HCT116 (cell line): ENCODE data around the gene ZNF276. TPM values are rescaled to one million over a fixed set of nuclear protein-coding genes. Genes with fewer than 3 reads are reported as not detected.
A peak's percentile ranks its signal among the peaks of the same experiment; 100 is the strongest.

Experiments used
- ATAC-seq: fragments of 200-7000 bp; cut with Tn5 transposase; 2 replicates; pipeline ENCODE4 v1.9.1; 2020; ENCODE audit warnings: mild to moderate bottlenecking, moderate library complexity
- BruUV-seq: library from RNA; stranded (reverse); fragments of 400-500 nt; replicated peaks from 2 replicates; lab custom pipeline; 2021; lab: Mats Ljungman, UMichigan
- CTCF ChIA-PET: fragments of 300-600 bp; sonication (Branson Sonifier 250); formaldehyde crosslinking; loops from one replicate; lab custom pipeline; 2021; ENCODE audit warnings: antibody characterized with exemption; lab: Charles Lee
- POLR2A ChIA-PET: fragments of 300-600, 350-600 bp; sonication (Branson Sonifier 250); formaldehyde crosslinking; loops from one replicate; lab custom pipeline; 2021; ENCODE audit warnings: antibody characterized with exemption; lab: Charles Lee
- RAD21 ChIA-PET, 2 experiments: fragments of 300-600 bp; sonication (Branson Sonifier 250); formaldehyde crosslinking; loops; one replicate each; lab custom pipeline; 2023; ENCODE audit warnings: low total read pairs in 2 of 2; ENCODE audit not compliant: uncharacterized antibody in 2 of 2, unreplicated experiment in 2 of 2, low non-redundant PET in 1 of 2; lab: Charles Lee
- DNase-seq: peaks from one replicate; pipeline ENCODE4 v3.0.0-alpha.2; 2010; ENCODE audit warnings: low read depth, low spot score
- H2AFZ ChIP-seq: fragments of 200-600 bp; shearing (Covaris generic), sonication (generic); 2 replicates; pipeline ENCODE4 v1.6.1; 2017; ENCODE audit warnings: low read depth, mixed run types, mixed read lengths, antibody characterized with exemption, low read length; ENCODE audit not compliant: poor library complexity, severe bottlenecking
- H3K27ac ChIP-seq: 2 replicates; pipeline ENCODE4 v1.5.1; 2012; ENCODE audit warnings: low read depth, low read length
- H3K27me3 ChIP-seq: fragments of 200-600 bp; sonication (generic); 2 replicates; pipeline ENCODE4 v1.6.1; 2016; ENCODE audit warnings: mixed run types, low read length, mixed read lengths; ENCODE audit not compliant: insufficient read depth
- H3K36me3 ChIP-seq, 2 experiments: fragments of 200-500 bp in 1 of 2; fragments of 200-600 bp in 1 of 2; sonication (Bioruptor generic) in 1 of 2; sonication (generic) in 1 of 2; 2 replicates each; pipeline versions ENCODE4 v1.5.1 to v1.6.1; 2014 to 2016; ENCODE audit warnings: low read length in 2 of 2, inconsistent platforms in 1 of 2, mixed read lengths in 1 of 2, mixed run types in 1 of 2; ENCODE audit not compliant: insufficient read depth in 2 of 2, control insufficient read depth in 1 of 2
- H3K4me1 ChIP-seq, 2 experiments: fragments of 200-600 bp in 1 of 2; sonication (generic) in 1 of 2; 2 replicates each; pipeline versions ENCODE4 v1.5.1 to v1.6.1; 2012 to 2017; ENCODE audit warnings: low read length in 2 of 2, inconsistent platforms in 1 of 2, mild to moderate bottlenecking in 1 of 2, mixed read lengths in 1 of 2, mixed run types in 1 of 2, moderate library complexity in 1 of 2; ENCODE audit not compliant: insufficient read depth in 2 of 2, control insufficient read depth in 1 of 2
- H3K4me2 ChIP-seq: fragments of 200-600 bp; sonication (generic); 2 replicates; pipeline ENCODE4 v1.6.1; 2017; ENCODE audit warnings: mixed run types, low read length, mixed read lengths
- H3K4me3 ChIP-seq, 2 experiments: fragments of 200-600 bp in 1 of 2; sonication (generic) in 1 of 2; replicated peaks in 1 of 2; 2 replicates each; pipeline ENCODE4 v1.5.1; 2011 to 2016; ENCODE audit warnings: low read length in 2 of 2, control low read depth in 1 of 2, low read depth in 1 of 2, mild to moderate bottlenecking in 1 of 2, mixed read lengths in 1 of 2, mixed run types in 1 of 2
- H3K79me2 ChIP-seq: fragments of 200-600 bp; sonication (generic); 2 replicates; pipeline ENCODE4 v1.6.1; 2017; ENCODE audit warnings: mild to moderate bottlenecking, mixed run types, low read length, moderate library complexity, mixed read lengths; ENCODE audit not compliant: insufficient read depth
- H3K9ac ChIP-seq: fragments of 200-600 bp; sonication (generic); 2 replicates; pipeline ENCODE4 v1.6.1; 2016; ENCODE audit warnings: low read length, mixed read lengths
- H3K9me2 ChIP-seq: fragments of 200-600 bp; sonication (generic), shearing (Covaris generic); 2 replicates; pipeline ENCODE4 v1.6.1; 2017; ENCODE audit warnings: mixed run types, mild to moderate bottlenecking, moderate library complexity; ENCODE audit not compliant: insufficient read depth
- H3K9me3 ChIP-seq, 2 experiments: fragments of 200-500 bp in 1 of 2; fragments of 200-600 bp in 1 of 2; sonication (Bioruptor generic) in 1 of 2; sonication (generic) in 1 of 2; 2 replicates each; pipeline ENCODE4 v1.6.1; 2014 to 2017; ENCODE audit warnings: low read length in 2 of 2, mixed read lengths in 2 of 2, inconsistent platforms in 1 of 2, low read depth in 1 of 2, mild to moderate bottlenecking in 1 of 2, mixed run types in 1 of 2, moderate library complexity in 1 of 2; ENCODE audit not compliant: control insufficient read depth in 1 of 2, insufficient read depth in 1 of 2
- H4K20me1 ChIP-seq: fragments of 200-600 bp; sonication (generic), shearing (Covaris generic); 2 replicates; pipeline ENCODE4 v1.6.1; 2017; ENCODE audit warnings: mixed run types, mild to moderate bottlenecking, moderate library complexity; ENCODE audit not compliant: insufficient read depth
- CBX3 ChIP-seq: IDR thresholded peaks from 2 replicates; pipeline ENCODE4 v1.6.1; 2012; ENCODE audit warnings: low read depth
- EZH2 ChIP-seq: fragments of 200-600 bp; sonication (generic); IDR thresholded peaks from 2 replicates; pipeline ENCODE4 v1.6.1; 2017; ENCODE audit warnings: antibody characterized with exemption, mixed run types
- FOSL1 ChIP-seq: IDR thresholded peaks from 2 replicates; pipeline ENCODE4 v1.6.1; 2012; ENCODE audit warnings: low read depth
- RAD21 ChIP-seq: IDR thresholded peaks from 2 replicates; pipeline ENCODE4 v1.6.1; 2012; ENCODE audit warnings: low read depth, mild to moderate bottlenecking
- SIN3A ChIP-seq: IDR thresholded peaks from 2 replicates; pipeline ENCODE4 v1.6.1; 2012; ENCODE audit warnings: low read depth
- SRF ChIP-seq: IDR thresholded peaks from 2 replicates; pipeline ENCODE4 v1.6.1; 2012; ENCODE audit warnings: low read depth
- ZFX ChIP-seq: fragments of 450-650 bp; IDR thresholded peaks from 2 replicates; pipeline ENCODE4 v1.6.1; 2017
- intact Hi-C: fragments of 100-400 bp; cut with micrococcal nuclease; formaldehyde crosslinking; loops from 2 replicates; pipeline ENCODE4 v1.10.0; 2022
- total RNA-seq: library from RNA; stranded (reverse); gene quantifications from one replicate; pipeline ENCODE4 v1.2.1, GENCODE V29; 2021; ENCODE audit not compliant: unreplicated experiment
- TF ChIP-seq, protein P1 (sequence below): IDR thresholded peaks from 2 replicates; pipeline ENCODE4 v1.6.1; 2011; ENCODE audit warnings: mild to moderate bottlenecking, low read length, moderate library complexity; ENCODE audit not compliant: insufficient replicate concordance; ENCODE audit errors: extremely low read depth
- TF ChIP-seq, protein P2 (sequence below): IDR thresholded peaks from 2 replicates; pipeline ENCODE4 v1.6.1; 2012; ENCODE audit warnings: low read depth
- TF ChIP-seq, protein P3 (sequence below), 3 experiments: fragments of 200-600 bp in 1 of 3; sonication (generic) in 1 of 3; IDR thresholded peaks in 2 of 3; conservative IDR thresholded peaks in 1 of 3; 2 replicates each; pipeline ENCODE4 v1.5.1; 2012 to 2017; ENCODE audit warnings: low read depth in 2 of 3, low read length in 2 of 3, antibody characterized with exemption in 1 of 3, borderline replicate concordance in 1 of 3, control low read depth in 1 of 3, mild to moderate bottlenecking in 1 of 3, mixed read lengths in 1 of 3, mixed run types in 1 of 3, moderate library complexity in 1 of 3; ENCODE audit not compliant: insufficient read depth in 1 of 3

ZNF276 gene
- total RNA-seq, 1 experiment from 2014 or later = 49.9 TPM

DNA sequence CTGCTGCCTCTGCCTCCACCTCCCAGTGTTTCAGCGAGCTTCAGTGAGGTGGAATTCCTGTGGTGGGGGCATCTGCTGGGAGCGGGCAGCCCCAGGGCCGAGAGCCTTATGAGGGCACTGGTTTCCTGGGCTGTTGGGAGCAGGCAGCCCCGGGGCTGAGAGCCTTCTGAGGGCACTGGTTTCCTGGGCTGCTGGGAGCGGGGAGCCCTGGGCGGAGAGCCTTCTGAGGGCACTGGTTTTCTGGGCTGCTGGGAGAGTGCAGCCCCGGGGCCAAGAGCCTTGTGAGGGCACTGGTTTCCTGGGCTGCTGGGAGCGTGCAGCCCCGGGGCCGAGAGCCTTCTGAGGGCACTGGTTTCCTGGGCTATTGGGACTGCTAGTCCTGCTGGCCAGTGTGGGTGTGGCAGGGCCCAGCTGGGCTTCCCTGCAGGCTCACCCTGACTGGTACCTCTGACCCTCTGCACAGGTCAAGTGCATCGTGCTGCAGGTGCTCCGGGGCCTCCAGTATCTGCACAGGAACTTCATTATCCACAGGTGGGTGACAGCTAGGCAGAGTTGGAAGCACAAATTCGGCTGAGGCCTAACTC, 29.3 kb upstream of the ZNF276 start:
- Histone ChIP-seq H3K4me1 (peaks cover 7 to 9% of the 10 kb centered on the region in 2 experiments), H3K27me3 (no peaks in the 10 kb centered on the region), H2AFZ (no peak overlapping the region), H3K79me2 (peaks cover 27% of the 10 kb centered on the region), H3K27ac (peak overlapping the region; percentile 7; the same call in 1 of the 2 replicates), H3K9me2 (no peaks in the 10 kb centered on the region), H3K9me3 (no peaks in the 10 kb centered on the region), H3K36me3 (peaks cover 27 to 57% of the 10 kb centered on the region in 2 experiments; a peak in 3 of 4 replicates), H4K20me1 (no peaks in the 10 kb centered on the region), H3K4me2 (no peak overlapping the region), H3K4me3 (no peak overlapping the region), H3K9ac (no peak overlapping the region)
- ChIA-PET RAD21 (no interaction called here), POLR2A (no interaction called here), CTCF (no interaction called here)
- intact Hi-C loops = no loop called here
- DNase-seq (no peak), ATAC-seq (no peak)
- BruUV-seq = no TSS peak
- TF ChIP-seq, protein P1, sequence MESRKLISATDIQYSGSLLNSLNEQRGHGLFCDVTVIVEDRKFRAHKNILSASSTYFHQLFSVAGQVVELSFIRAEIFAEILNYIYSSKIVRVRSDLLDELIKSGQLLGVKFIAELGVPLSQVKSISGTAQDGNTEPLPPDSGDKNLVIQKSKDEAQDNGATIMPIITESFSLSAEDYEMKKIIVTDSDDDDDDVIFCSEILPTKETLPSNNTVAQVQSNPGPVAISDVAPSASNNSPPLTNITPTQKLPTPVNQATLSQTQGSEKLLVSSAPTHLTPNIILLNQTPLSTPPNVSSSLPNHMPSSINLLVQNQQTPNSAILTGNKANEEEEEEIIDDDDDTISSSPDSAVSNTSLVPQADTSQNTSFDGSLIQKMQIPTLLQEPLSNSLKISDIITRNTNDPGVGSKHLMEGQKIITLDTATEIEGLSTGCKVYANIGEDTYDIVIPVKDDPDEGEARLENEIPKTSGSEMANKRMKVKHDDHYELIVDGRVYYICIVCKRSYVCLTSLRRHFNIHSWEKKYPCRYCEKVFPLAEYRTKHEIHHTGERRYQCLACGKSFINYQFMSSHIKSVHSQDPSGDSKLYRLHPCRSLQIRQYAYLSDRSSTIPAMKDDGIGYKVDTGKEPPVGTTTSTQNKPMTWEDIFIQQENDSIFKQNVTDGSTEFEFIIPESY = no peak
- TF ChIP-seq RAD21 (no peak), FOSL1 (no peak), SRF (no peak), SIN3A (no peak), CBX3 (no peak), EZH2 (no peak), ZFX (no peak)
- TF ChIP-seq, protein P2, sequence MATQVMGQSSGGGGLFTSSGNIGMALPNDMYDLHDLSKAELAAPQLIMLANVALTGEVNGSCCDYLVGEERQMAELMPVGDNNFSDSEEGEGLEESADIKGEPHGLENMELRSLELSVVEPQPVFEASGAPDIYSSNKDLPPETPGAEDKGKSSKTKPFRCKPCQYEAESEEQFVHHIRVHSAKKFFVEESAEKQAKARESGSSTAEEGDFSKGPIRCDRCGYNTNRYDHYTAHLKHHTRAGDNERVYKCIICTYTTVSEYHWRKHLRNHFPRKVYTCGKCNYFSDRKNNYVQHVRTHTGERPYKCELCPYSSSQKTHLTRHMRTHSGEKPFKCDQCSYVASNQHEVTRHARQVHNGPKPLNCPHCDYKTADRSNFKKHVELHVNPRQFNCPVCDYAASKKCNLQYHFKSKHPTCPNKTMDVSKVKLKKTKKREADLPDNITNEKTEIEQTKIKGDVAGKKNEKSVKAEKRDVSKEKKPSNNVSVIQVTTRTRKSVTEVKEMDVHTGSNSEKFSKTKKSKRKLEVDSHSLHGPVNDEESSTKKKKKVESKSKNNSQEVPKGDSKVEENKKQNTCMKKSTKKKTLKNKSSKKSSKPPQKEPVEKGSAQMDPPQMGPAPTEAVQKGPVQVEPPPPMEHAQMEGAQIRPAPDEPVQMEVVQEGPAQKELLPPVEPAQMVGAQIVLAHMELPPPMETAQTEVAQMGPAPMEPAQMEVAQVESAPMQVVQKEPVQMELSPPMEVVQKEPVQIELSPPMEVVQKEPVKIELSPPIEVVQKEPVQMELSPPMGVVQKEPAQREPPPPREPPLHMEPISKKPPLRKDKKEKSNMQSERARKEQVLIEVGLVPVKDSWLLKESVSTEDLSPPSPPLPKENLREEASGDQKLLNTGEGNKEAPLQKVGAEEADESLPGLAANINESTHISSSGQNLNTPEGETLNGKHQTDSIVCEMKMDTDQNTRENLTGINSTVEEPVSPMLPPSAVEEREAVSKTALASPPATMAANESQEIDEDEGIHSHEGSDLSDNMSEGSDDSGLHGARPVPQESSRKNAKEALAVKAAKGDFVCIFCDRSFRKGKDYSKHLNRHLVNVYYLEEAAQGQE = no peak
- TF ChIP-seq, protein P3, sequence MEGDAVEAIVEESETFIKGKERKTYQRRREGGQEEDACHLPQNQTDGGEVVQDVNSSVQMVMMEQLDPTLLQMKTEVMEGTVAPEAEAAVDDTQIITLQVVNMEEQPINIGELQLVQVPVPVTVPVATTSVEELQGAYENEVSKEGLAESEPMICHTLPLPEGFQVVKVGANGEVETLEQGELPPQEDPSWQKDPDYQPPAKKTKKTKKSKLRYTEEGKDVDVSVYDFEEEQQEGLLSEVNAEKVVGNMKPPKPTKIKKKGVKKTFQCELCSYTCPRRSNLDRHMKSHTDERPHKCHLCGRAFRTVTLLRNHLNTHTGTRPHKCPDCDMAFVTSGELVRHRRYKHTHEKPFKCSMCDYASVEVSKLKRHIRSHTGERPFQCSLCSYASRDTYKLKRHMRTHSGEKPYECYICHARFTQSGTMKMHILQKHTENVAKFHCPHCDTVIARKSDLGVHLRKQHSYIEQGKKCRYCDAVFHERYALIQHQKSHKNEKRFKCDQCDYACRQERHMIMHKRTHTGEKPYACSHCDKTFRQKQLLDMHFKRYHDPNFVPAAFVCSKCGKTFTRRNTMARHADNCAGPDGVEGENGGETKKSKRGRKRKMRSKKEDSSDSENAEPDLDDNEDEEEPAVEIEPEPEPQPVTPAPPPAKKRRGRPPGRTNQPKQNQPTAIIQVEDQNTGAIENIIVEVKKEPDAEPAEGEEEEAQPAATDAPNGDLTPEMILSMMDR (IDR thresholded peaks at IDR 0.05 in 2 of 3, conservative IDR thresholded peaks at IDR 0.05 in 1 of 3; ENCODE audit: borderline replicate concordance in 1 of 3, insufficient read depth in 1 of 3, low read depth in 2 of 3, low read length in 2 of 3) = no peak
